Breast epithelium (tissue), 4 donors: ENCODE data around the gene TMIGD3. TPM values are rescaled to one million over a fixed set of nuclear protein-coding genes. Genes with fewer than 3 reads are reported as not detected.

Source experiments
- DNase-seq, 2 donors: peaks; one replicate each; pipeline ENCODE4 v3.0.0-alpha.2; 2019; ENCODE audit warnings: low spot score in 2 of 2
- H3K27ac ChIP-seq, 2 donors: fragments of 200-600 bp; sonication (generic) in 1 of 2; one replicate each; pipeline ENCODE4 v1.5.1; 2016 to 2019; ENCODE audit warnings: mild to moderate bottlenecking in 1 of 2
- H3K27me3 ChIP-seq, 2 donors: fragments of 200-600 bp; sonication (generic) in 1 of 2; one replicate each; pipeline versions ENCODE4 v1.5.1 to v1.6.0; 2017 to 2019; ENCODE audit warnings: control low read depth in 1 of 2, mild to moderate bottlenecking in 1 of 2
- H3K36me3 ChIP-seq: fragments of 200-600 bp; one replicate; pipeline ENCODE4 v1.5.1; 2019
- H3K4me1 ChIP-seq, 2 donors: fragments of 200-600 bp; sonication (generic); one replicate each; pipeline ENCODE4 v1.5.1; 2016 to 2019; ENCODE audit warnings: control low read depth in 1 of 2
- H3K4me3 ChIP-seq, 3 donors: fragments of 200-600 bp; sonication (generic); 1 replicate in 2 of 3; 2 replicates in 1 of 3; pipeline ENCODE4 v1.5.1; 2016 to 2019; ENCODE audit warnings: mild to moderate bottlenecking in 3 of 3, moderate library complexity in 2 of 3
- H3K9me3 ChIP-seq, 2 donors: fragments of 200-600 bp; sonication (generic) in 1 of 2; one replicate each; pipeline ENCODE4 v1.5.1; 2016 to 2019; ENCODE audit warnings: control low read depth in 1 of 2
- POLR2A ChIP-seq: fragments of 450-650 bp; IDR thresholded peaks from one replicate; pipeline ENCODE4 v1.6.1; 2016; ENCODE audit warnings: antibody characterized with exemption, mild to moderate bottlenecking, moderate library complexity
- POLR2AphosphoS5 ChIP-seq, 3 donors: sonication (generic); formaldehyde crosslinking; IDR thresholded peaks; one replicate each; pipeline ENCODE4 v1.6.1; 2017; ENCODE audit warnings: antibody characterized with exemption in 3 of 3
- intact Hi-C: fragments of 100-400 bp; cut with DNase I; formaldehyde crosslinking; loops from one replicate; pipeline ENCODE4 v1.15.1; 2023; ENCODE audit warnings: low total_unique reads
- total RNA-seq, 3 donors: library from RNA; depleted of rRNA; stranded (reverse); fragments of >200 nt; gene quantifications; one replicate each; pipeline ENCODE4 v1.1.0, GENCODE V29; 2016
- TF ChIP-seq, protein P1 (sequence below), 3 donors: fragments of 450-650 bp; IDR thresholded peaks; one replicate each; pipeline ENCODE4 v1.5.1; 2016 to 2017; ENCODE audit warnings: antibody characterized with exemption in 3 of 3, mild to moderate bottlenecking in 3 of 3, moderate library complexity in 3 of 3

TMIGD3 gene
- total RNA-seq, 3 donors from 2014 or later: 5.9 to 14.6 (median 10.0) TPM

DNA sequence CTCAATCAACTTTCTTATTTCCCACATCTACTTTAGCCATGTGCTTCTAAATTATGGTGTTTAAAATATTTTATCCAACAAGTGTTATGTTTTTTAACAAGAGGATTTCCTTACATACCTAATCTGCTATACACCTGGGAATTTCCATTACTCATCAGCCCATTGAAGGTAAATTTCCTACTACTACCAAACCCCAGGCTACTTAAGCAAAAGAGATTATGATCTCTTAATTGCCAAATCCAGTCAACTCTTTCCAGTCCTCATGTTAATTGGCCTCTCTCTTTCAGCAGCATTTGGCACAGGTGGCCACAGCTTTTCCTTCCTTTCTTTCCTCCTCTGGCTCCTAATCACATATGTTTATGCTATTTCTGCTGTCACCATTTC, 34.7 kb downstream of the TMIGD3 start:
- no peaks in the 10 kb centered on the region for H3K4me1 ChIP-seq
- intact Hi-C loops: no loop called here
- no peaks in the 10 kb centered on the region for H3K9me3 ChIP-seq
- H3K27me3 ChIP-seq: no peaks in the 10 kb centered on the region
- DNase-seq: no peak
- no peak overlapping the region for H3K4me3 ChIP-seq
- H3K27ac ChIP-seq: no peak overlapping the region
- no peak for TF ChIP-seq POLR2AphosphoS5 (IDR thresholded peaks at IDR 0.05)
- TF ChIP-seq, protein P1, sequence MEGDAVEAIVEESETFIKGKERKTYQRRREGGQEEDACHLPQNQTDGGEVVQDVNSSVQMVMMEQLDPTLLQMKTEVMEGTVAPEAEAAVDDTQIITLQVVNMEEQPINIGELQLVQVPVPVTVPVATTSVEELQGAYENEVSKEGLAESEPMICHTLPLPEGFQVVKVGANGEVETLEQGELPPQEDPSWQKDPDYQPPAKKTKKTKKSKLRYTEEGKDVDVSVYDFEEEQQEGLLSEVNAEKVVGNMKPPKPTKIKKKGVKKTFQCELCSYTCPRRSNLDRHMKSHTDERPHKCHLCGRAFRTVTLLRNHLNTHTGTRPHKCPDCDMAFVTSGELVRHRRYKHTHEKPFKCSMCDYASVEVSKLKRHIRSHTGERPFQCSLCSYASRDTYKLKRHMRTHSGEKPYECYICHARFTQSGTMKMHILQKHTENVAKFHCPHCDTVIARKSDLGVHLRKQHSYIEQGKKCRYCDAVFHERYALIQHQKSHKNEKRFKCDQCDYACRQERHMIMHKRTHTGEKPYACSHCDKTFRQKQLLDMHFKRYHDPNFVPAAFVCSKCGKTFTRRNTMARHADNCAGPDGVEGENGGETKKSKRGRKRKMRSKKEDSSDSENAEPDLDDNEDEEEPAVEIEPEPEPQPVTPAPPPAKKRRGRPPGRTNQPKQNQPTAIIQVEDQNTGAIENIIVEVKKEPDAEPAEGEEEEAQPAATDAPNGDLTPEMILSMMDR (IDR thresholded peaks at IDR 0.05): no peak
- TF ChIP-seq POLR2A: no peak
- H3K36me3 ChIP-seq: peaks cover 5% of the 10 kb centered on the region

DNA sequence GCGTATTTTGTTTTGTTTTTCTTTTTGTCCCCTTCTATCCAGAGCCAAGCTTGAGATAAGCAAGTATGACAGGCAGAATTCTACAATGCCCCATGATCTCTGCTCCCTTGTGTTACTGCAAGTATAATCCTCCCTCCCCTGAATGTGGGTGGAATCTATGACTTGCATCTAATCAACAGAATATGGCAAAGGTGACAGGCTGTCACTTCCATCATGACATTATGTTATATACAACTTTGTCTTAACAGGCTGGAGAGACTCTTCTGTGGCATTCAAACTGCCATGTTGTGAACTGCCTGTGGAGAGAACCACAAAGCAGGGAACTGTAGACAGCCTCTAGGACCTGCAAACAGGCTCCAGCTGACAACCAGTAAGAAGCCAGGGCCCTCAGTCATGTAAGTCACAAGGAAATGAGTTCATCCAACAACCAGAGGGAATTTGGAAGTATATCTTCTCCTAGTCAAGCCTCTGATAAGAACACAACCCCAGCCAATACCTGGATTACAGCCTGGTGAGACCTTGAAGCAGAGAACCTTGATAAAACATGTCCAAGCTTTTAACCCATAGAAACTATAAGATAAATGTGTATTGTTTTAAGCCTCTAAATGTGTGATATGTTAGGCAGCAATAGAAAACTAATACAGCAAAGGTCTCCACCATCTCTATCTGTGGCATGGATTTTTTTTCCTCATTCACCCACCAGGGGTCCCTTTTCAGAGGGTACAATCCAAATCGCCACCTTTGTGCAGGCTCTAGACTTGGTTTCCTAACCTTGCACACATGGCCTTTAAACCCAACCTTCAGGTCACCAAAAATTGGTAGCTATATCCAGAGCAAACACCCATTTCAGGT, 35.3 kb downstream of the TMIGD3 start:
- peaks cover 5% of the 10 kb centered on the region for H3K36me3 ChIP-seq
- no peaks in the 10 kb centered on the region for H3K4me1 ChIP-seq
- DNase-seq: no peak
- H3K4me3 ChIP-seq: no peak overlapping the region
- H3K27ac ChIP-seq: no peak overlapping the region
- TF ChIP-seq, protein P1 (IDR thresholded peaks at IDR 0.05): no peak
- TF ChIP-seq POLR2AphosphoS5 (IDR thresholded peaks at IDR 0.05): no peak
- TF ChIP-seq POLR2A: no peak
- intact Hi-C loops: no loop called here
- no peaks in the 10 kb centered on the region for H3K9me3 ChIP-seq
- no peaks in the 10 kb centered on the region for H3K27me3 ChIP-seq

GRCh38 chr1:111466480-111466879, 37.0 kb downstream of the TMIGD3 start:
- peaks cover 16% of the 10 kb centered on the region for H3K36me3 ChIP-seq

DNA sequence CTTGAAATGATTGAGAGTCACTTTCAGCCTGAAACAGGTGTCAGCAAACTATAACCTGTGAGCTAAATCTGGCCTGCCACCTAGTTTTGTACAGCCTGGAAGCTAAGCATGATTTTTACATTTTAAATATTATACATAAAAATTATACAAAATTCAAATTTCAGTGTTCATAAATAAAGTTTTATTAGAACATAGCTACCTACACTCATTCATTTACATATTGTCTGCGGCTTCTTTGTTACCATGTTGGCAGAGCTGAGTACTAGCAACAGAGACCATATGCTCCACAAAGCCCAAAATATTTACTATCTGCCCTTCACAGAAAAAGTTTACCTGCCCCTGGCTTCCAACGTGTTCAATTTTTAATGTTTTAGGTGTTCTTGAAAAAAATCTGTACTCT, 37.7 kb downstream of the TMIGD3 start:
- H3K9me3 ChIP-seq: no peaks in the 10 kb centered on the region
- no peak overlapping the region for H3K27ac ChIP-seq
- peaks cover 16% of the 10 kb centered on the region for H3K36me3 ChIP-seq
- H3K4me3 ChIP-seq: no peak overlapping the region
- TF ChIP-seq POLR2AphosphoS5 (IDR thresholded peaks at IDR 0.05) (no peak), POLR2A (no peak)
- TF ChIP-seq, protein P1 (IDR thresholded peaks at IDR 0.05): no peak
- no peaks in the 10 kb centered on the region for H3K4me1 ChIP-seq
- intact Hi-C loops: no loop called here
- no peaks in the 10 kb centered on the region for H3K27me3 ChIP-seq
- no peak for DNase-seq

More at GRCh38 chr1:111466480-111466879, 37.0 kb downstream of the TMIGD3 start:
- no peak overlapping the region for H3K4me3 ChIP-seq
- DNase-seq: no peak
- H3K9me3 ChIP-seq: no peaks in the 10 kb centered on the region
- no peaks in the 10 kb centered on the region for H3K27me3 ChIP-seq
- H3K4me1 ChIP-seq: no peaks in the 10 kb centered on the region
- intact Hi-C loops: no loop called here
- TF ChIP-seq POLR2A: no peak
- TF ChIP-seq, protein P1 (IDR thresholded peaks at IDR 0.05): no peak
- no peak for TF ChIP-seq POLR2AphosphoS5 (IDR thresholded peaks at IDR 0.05)
- H3K27ac ChIP-seq: no peak overlapping the region

GRCh38 chr1:111463029-111463683, 40.3 kb downstream of the TMIGD3 start:
- Histone ChIP-seq H3K27me3 (no peaks in the 10 kb centered on the region), H3K36me3 (peaks cover 14% of the 10 kb centered on the region), H3K4me1 (no peaks in the 10 kb centered on the region), H3K27ac (no peak overlapping the region), H3K4me3 (no peak overlapping the region), H3K9me3 (no peaks in the 10 kb centered on the region)
- TF ChIP-seq, protein P1 (IDR thresholded peaks at IDR 0.05): no peak
- TF ChIP-seq POLR2A (no peak), POLR2AphosphoS5 (IDR thresholded peaks at IDR 0.05) (no peak)
- intact Hi-C loops: no loop called here
- DNase-seq: no peak
